ENCODE measurements around the gene ZNF554.

DNA sequence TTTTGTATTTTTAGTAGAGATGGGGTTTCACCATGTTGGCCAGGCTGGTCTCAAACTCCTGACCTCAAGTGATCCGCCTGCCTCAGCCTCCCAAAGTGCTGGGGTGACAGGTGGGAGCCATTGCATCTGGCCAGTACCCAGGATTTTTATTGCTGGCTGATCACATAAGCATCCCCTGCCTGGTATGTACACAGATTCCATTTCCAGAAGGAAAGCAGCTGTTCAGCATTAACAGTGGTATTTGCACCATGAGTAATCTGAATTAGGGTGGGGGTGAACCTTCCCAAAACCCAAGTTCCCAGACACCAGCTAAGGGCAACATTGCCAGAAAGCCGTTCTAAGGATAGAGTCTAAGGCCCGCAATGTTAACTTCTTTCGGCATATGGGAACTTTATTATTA, 28.9 kb downstream of the ZNF554 start:
- TF ChIP-seq, protein P1, sequence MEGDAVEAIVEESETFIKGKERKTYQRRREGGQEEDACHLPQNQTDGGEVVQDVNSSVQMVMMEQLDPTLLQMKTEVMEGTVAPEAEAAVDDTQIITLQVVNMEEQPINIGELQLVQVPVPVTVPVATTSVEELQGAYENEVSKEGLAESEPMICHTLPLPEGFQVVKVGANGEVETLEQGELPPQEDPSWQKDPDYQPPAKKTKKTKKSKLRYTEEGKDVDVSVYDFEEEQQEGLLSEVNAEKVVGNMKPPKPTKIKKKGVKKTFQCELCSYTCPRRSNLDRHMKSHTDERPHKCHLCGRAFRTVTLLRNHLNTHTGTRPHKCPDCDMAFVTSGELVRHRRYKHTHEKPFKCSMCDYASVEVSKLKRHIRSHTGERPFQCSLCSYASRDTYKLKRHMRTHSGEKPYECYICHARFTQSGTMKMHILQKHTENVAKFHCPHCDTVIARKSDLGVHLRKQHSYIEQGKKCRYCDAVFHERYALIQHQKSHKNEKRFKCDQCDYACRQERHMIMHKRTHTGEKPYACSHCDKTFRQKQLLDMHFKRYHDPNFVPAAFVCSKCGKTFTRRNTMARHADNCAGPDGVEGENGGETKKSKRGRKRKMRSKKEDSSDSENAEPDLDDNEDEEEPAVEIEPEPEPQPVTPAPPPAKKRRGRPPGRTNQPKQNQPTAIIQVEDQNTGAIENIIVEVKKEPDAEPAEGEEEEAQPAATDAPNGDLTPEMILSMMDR (IDR thresholded peaks at IDR 0.05) = no peak
- no peak for TF ChIP-seq POLR2A (IDR thresholded peaks at IDR 0.05)
